ENCODE measurements around the gene LMO1. TPM values are rescaled to one million over a fixed set of nuclear protein-coding genes. Genes with fewer than 3 reads are reported as not detected.

The LMO1 gene
- total and polyA plus RNA-seq, 5 donors from 2014 or later: 0.24 TPM; not detected in 4

DNA sequence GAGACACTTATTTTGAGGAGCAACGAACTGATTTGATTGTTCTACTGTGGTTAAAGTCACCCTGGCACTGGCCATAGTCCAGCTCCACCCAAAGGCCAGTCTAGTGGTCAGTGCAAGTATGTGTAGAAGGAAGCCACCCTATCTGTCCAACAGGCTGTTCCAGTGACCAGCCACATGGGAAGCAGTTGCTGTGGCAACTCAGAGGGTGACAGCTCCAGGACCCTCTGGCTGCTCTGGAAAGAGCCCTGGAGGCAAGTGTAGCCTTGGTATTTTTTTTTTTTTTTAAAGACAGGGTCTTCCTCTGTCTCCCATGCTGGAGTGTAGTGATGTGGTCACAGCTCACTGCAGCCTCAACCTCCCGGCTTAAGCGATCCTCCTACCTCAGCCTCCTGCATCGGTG lies 27.8 kb downstream of the LMO1 start:
- peaks cover 4 to 18% (median 11%) of the 10 kb centered on the region in 4 donors for H3K4me1 Mint-ChIP-seq
- no peak overlapping the region for H3K27ac ChIP-seq (ENCODE audit: insufficient read depth, low read length, poor library complexity, severe bottlenecking)
- DNase-seq (no peak), ATAC-seq (ENCODE audit: low read depth in 2 of 2) (no peak)
- H3K4me3 ChIP-seq (ENCODE audit: low read depth, low read length): no peak overlapping the region
- H3K27me3 ChIP-seq (ENCODE audit: control insufficient read depth, insufficient read depth, low read length): no peaks in the 10 kb centered on the region
- peaks cover 0 to 1% (median 0%) of the 10 kb centered on the region in 7 donors for H3K9me3 Mint-ChIP-seq
- no peaks in the 10 kb centered on the region for H3K36me3 ChIP-seq (ENCODE audit: control insufficient read depth, insufficient read depth, low read length)
- H3K4me3 Mint-ChIP-seq: no peak overlapping the region
- peaks cover 5% of the 10 kb centered on the region for H3K4me1 ChIP-seq (ENCODE audit: control insufficient read depth, insufficient read depth, low read length, poor library complexity, severe bottlenecking)
- no peaks in the 10 kb centered on the region for H3K36me3 Mint-ChIP-seq
- H3K27ac Mint-ChIP-seq: no peak overlapping the region
- no peaks in the 10 kb centered on the region for H3K27me3 Mint-ChIP-seq
- H3K9me3 ChIP-seq (ENCODE audit: control insufficient read depth in 2 of 2, low read length in 2 of 2): no peaks in the 10 kb centered on the region

DNA sequence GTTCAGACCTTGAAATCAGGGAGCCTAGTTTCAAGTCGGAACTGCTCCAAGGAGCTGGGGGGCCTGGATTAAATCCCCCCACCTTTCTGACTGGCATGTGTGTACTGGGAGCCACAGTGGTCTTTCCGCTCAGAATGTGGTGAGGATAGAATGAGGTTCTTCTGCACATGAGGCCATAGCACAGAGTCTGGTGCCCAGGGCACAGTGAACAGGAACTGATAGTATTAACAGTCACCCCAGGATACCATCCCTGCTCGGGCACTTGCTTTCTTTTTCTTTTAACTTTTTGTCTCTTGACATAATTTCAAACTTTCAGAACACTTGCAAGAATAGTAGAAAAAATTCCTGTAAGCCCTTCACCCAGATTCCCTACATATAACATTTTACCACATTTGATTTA lies 28.8 kb downstream of the LMO1 start:
- Mint-ChIP-seq H3K27me3 (no peaks in the 10 kb centered on the region), H3K4me1 (peaks cover 4 to 18% (median 11%) of the 10 kb centered on the region in 4 donors), H3K36me3 (no peaks in the 10 kb centered on the region), H3K9me3 (no peaks in the 10 kb centered on the region), H3K4me3 (peak overlapping the region in 3 of 4 donors; percentile 3 to 50 (median 5)), H3K27ac (peak overlapping the region; percentile 0 to 60 (median 30))
- Histone ChIP-seq H3K4me1 (ENCODE audit: control insufficient read depth, insufficient read depth, low read length, poor library complexity, severe bottlenecking) (peaks cover 5% of the 10 kb centered on the region), H3K36me3 (ENCODE audit: control insufficient read depth, insufficient read depth, low read length) (no peaks in the 10 kb centered on the region), H3K27me3 (ENCODE audit: control insufficient read depth, insufficient read depth, low read length) (no peaks in the 10 kb centered on the region), H3K27ac (ENCODE audit: insufficient read depth, low read length, poor library complexity, severe bottlenecking) (no peak overlapping the region), H3K9me3 (ENCODE audit: control insufficient read depth in 2 of 2, low read length in 2 of 2) (no peaks in the 10 kb centered on the region), H3K4me3 (ENCODE audit: low read depth, low read length) (peak overlapping the region; percentile 42)
- ATAC-seq (ENCODE audit: low read depth in 2 of 2): no peak
- DNase-seq: no peak

DNA sequence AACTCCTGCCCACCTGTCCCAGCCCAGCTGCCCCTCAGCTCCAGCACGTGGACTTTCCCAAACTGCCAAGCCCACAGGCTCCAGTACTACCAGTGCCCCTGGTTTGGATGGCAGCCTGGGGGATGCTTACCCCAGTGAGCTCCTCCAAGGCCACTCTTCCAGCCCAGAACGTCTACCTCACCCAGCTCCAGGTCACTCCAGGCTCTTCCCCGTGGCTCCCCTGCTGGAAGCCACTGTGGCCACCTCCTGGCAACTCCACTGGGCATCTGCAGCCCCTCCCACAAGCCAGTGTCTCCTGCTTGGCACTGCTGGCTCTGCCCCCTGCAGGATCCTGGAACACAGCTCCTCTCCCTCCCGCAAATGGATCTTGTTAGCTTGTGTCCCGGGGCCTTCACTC lies 29.3 kb downstream of the LMO1 start:
- DNase-seq (no peak), ATAC-seq (ENCODE audit: low read depth in 2 of 2) (no peak)
- H3K36me3 Mint-ChIP-seq: no peaks in the 10 kb centered on the region
- peaks cover 4 to 18% (median 11%) of the 10 kb centered on the region in 4 donors for H3K4me1 Mint-ChIP-seq
- H3K4me3 Mint-ChIP-seq: no peak overlapping the region
- no peak overlapping the region for H3K27ac ChIP-seq (ENCODE audit: insufficient read depth, low read length, poor library complexity, severe bottlenecking)
- no peak overlapping the region for H3K4me3 ChIP-seq (ENCODE audit: low read depth, low read length)
- no peaks in the 10 kb centered on the region for H3K27me3 Mint-ChIP-seq
- peak overlapping the region in 2 of 3 donors; percentile 30 to 60 for H3K27ac Mint-ChIP-seq
- no peaks in the 10 kb centered on the region for H3K27me3 ChIP-seq (ENCODE audit: control insufficient read depth, insufficient read depth, low read length)
- H3K4me1 ChIP-seq (ENCODE audit: control insufficient read depth, insufficient read depth, low read length, poor library complexity, severe bottlenecking): peaks cover 5% of the 10 kb centered on the region
- no peaks in the 10 kb centered on the region for H3K9me3 ChIP-seq (ENCODE audit: control insufficient read depth in 2 of 2, low read length in 2 of 2)
- no peaks in the 10 kb centered on the region for H3K9me3 Mint-ChIP-seq
- H3K36me3 ChIP-seq (ENCODE audit: control insufficient read depth, insufficient read depth, low read length): no peaks in the 10 kb centered on the region

DNA sequence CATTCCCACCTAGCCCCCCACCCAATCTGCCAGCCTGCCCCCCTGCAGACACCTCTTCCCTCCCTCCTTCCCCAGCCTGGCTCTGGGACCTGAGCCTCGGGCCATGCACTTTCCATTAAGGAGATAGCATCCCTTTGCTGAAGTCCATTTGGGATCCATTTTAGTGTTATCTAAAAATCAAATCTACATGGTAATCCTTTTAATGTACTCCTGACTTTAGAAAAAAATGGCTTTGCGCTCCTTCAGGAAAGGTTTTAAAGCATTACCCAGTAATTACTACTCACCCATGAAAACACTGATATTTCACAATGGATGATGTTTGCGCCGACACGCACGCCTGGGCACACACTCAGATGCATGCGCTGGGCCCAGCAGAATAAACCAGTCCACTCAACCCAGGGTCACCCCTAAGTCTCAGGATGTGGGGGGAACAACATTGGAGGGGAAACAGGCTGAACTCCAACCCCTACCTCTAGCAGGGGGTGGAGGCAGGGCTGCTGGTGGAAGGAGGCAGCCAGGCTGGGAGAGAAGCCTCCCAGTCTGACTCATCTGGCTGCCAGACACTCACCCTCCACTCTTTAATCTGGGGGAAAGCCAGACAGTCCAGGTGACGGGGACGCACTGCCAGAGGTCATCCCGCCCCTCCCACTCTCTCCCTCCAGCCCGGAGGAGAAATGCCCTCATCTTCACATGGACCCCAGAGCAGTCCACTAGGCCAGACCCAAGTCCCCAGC lies 29.8 kb downstream of the LMO1 start:
- H3K9me3 Mint-ChIP-seq: no peaks in the 10 kb centered on the region
- H3K4me3 ChIP-seq (ENCODE audit: low read depth, low read length): no peak overlapping the region
- no peaks in the 10 kb centered on the region for H3K27me3 Mint-ChIP-seq
- H3K4me1 Mint-ChIP-seq: peaks cover 4 to 18% (median 11%) of the 10 kb centered on the region in 4 donors
- H3K27me3 ChIP-seq (ENCODE audit: control insufficient read depth, insufficient read depth, low read length): no peaks in the 10 kb centered on the region
- no peaks in the 10 kb centered on the region for H3K9me3 ChIP-seq (ENCODE audit: control insufficient read depth in 2 of 2, low read length in 2 of 2)
- no peaks in the 10 kb centered on the region for H3K36me3 Mint-ChIP-seq
- peaks cover 5% of the 10 kb centered on the region for H3K4me1 ChIP-seq (ENCODE audit: control insufficient read depth, insufficient read depth, low read length, poor library complexity, severe bottlenecking)
- ATAC-seq (ENCODE audit: low read depth in 2 of 2) (no peak), DNase-seq (no peak)
- peak overlapping the region in 1 of 4 donors; percentile 70 for H3K4me3 Mint-ChIP-seq
- H3K27ac Mint-ChIP-seq: no peak overlapping the region
- no peaks in the 10 kb centered on the region for H3K36me3 ChIP-seq (ENCODE audit: control insufficient read depth, insufficient read depth, low read length)
- H3K27ac ChIP-seq (ENCODE audit: insufficient read depth, low read length, poor library complexity, severe bottlenecking): no peak overlapping the region

DNA sequence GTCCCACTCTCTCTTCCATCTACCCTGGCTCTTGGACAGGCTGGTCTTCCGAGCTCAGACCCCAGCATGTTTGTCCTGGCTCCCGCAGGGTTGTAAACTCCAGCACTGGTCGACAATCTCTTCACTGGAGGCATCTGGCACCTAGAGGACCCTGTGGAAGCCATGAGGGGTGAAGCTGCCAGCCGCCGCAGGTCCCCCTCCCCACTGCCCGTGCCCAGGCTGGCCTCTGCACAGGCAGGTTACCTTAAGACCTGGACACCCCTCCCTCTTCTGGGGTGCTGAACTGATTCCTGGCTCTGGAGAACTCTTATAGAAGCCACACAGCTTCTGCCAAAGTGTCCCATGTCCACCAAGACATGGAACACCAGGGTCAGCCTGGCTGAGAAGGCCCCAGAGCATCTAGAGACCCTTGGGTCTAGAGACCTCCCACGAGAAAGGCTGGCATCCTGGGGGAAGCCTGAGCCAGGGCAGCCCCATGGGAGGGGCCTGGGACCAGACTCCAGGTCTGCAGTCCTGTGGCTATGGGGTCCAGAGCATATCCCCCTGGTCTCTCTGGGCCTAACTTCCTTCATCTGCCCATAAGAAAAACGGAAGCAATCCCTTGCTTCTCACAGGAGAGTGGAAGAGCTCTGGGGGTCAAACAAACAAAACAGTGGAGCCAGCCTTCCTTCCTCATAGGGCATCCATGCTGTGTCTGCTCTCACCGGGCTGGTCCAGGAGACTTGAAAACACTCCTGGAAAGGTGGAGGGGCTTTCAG lies 30.6 kb downstream of the LMO1 start:
- no peaks in the 10 kb centered on the region for H3K9me3 Mint-ChIP-seq
- Histone ChIP-seq H3K36me3 (ENCODE audit: control insufficient read depth, insufficient read depth, low read length) (no peaks in the 10 kb centered on the region), H3K27me3 (ENCODE audit: control insufficient read depth, insufficient read depth, low read length) (no peaks in the 10 kb centered on the region), H3K4me3 (ENCODE audit: low read depth, low read length) (no peak overlapping the region), H3K9me3 (ENCODE audit: control insufficient read depth in 2 of 2, low read length in 2 of 2) (no peaks in the 10 kb centered on the region), H3K27ac (ENCODE audit: insufficient read depth, low read length, poor library complexity, severe bottlenecking) (no peak overlapping the region), H3K4me1 (ENCODE audit: control insufficient read depth, insufficient read depth, low read length, poor library complexity, severe bottlenecking) (peaks cover 5% of the 10 kb centered on the region)
- no peaks in the 10 kb centered on the region for H3K36me3 Mint-ChIP-seq
- peaks cover 4 to 18% (median 11%) of the 10 kb centered on the region in 4 donors for H3K4me1 Mint-ChIP-seq
- H3K27me3 Mint-ChIP-seq: no peaks in the 10 kb centered on the region
- DNase-seq (no peak), ATAC-seq (ENCODE audit: low read depth in 2 of 2) (no peak)
- H3K27ac Mint-ChIP-seq: no peak overlapping the region
- no peak overlapping the region for H3K4me3 Mint-ChIP-seq

DNA sequence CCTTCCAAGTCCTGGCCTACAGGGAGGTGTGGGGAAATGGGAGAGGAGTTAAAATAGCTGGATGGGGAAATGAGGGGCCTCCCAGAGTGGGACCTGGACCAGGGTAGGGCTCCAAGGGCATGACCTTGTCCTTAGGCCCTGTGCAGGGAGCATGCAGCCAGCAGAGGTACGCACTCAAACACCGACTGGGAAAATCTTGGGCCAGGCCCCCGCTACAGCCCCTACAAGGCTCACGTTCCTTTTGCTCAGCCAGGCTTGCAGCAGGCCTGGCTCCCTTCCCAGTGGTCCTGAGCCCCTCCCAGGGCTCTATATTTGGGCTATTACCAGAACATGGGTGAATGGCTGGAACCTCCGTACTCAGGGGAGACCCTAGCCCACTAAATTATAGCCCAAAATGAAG lies 31.3 kb downstream of the LMO1 start:
- ATAC-seq (ENCODE audit: low read depth in 2 of 2) (no peak), DNase-seq (no peak)
- no peaks in the 10 kb centered on the region for H3K27me3 Mint-ChIP-seq
- no peak overlapping the region for H3K27ac Mint-ChIP-seq
- peaks cover 5% of the 10 kb centered on the region for H3K4me1 ChIP-seq (ENCODE audit: control insufficient read depth, insufficient read depth, low read length, poor library complexity, severe bottlenecking)
- no peak overlapping the region for H3K4me3 Mint-ChIP-seq
- H3K9me3 Mint-ChIP-seq: no peaks in the 10 kb centered on the region
- H3K4me1 Mint-ChIP-seq: peaks cover 4 to 18% (median 11%) of the 10 kb centered on the region in 4 donors
- H3K27ac ChIP-seq (ENCODE audit: insufficient read depth, low read length, poor library complexity, severe bottlenecking): no peak overlapping the region
- no peaks in the 10 kb centered on the region for H3K27me3 ChIP-seq (ENCODE audit: control insufficient read depth, insufficient read depth, low read length)
- no peaks in the 10 kb centered on the region for H3K36me3 Mint-ChIP-seq
- no peaks in the 10 kb centered on the region for H3K36me3 ChIP-seq (ENCODE audit: control insufficient read depth, insufficient read depth, low read length)
- no peak overlapping the region for H3K4me3 ChIP-seq (ENCODE audit: low read depth, low read length)
- H3K9me3 ChIP-seq (ENCODE audit: control insufficient read depth in 2 of 2, low read length in 2 of 2): no peaks in the 10 kb centered on the region

DNA sequence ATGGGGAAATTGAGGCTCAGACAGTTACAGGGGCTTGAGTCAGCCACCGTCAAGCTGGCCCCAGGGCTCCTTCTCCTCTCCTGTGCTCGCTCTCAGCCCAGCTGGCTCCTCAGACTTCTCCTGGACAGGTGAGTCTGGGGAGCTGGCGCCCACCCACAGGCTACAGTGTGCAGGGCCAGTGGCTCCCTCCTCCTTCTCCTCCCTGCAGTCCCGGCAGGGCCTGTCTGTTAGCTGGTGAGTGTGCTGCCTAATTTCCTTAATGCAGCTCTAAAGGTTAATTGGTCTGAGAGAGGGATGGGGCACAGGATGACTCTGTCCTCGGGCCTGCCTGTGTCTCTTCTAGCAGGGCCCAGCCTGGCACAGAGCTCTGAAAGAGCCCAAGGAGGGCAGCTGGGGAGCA lies 31.7 kb downstream of the LMO1 start:
- H3K4me1 Mint-ChIP-seq: peaks cover 4 to 18% (median 11%) of the 10 kb centered on the region in 4 donors
- ATAC-seq (ENCODE audit: low read depth in 2 of 2): no peak
- Histone ChIP-seq H3K4me3 (ENCODE audit: low read depth, low read length) (no peak overlapping the region), H3K36me3 (ENCODE audit: control insufficient read depth, insufficient read depth, low read length) (no peaks in the 10 kb centered on the region), H3K27ac (ENCODE audit: insufficient read depth, low read length, poor library complexity, severe bottlenecking) (no peak overlapping the region), H3K4me1 (ENCODE audit: control insufficient read depth, insufficient read depth, low read length, poor library complexity, severe bottlenecking) (peaks cover 5% of the 10 kb centered on the region), H3K27me3 (ENCODE audit: control insufficient read depth, insufficient read depth, low read length) (no peaks in the 10 kb centered on the region), H3K9me3 (ENCODE audit: control insufficient read depth in 2 of 2, low read length in 2 of 2) (no peaks in the 10 kb centered on the region)
- no peak overlapping the region for H3K4me3 Mint-ChIP-seq
- no peaks in the 10 kb centered on the region for H3K36me3 Mint-ChIP-seq
- H3K27me3 Mint-ChIP-seq: no peaks in the 10 kb centered on the region
- H3K27ac Mint-ChIP-seq: no peak overlapping the region
- no peak for DNase-seq
- no peaks in the 10 kb centered on the region for H3K9me3 Mint-ChIP-seq

Data from CD4-positive, CD25-positive, alpha-beta regulatory T cell (primary cell).